ENCODE results near the gene CANT1. TPM values are rescaled to one million over a fixed set of nuclear protein-coding genes. Genes with fewer than 3 reads are reported as not detected.

The CANT1 gene
- total and polyA plus RNA-seq, 4 donors: 6.2 to 20.0 (median 16.4) TPM

DNA sequence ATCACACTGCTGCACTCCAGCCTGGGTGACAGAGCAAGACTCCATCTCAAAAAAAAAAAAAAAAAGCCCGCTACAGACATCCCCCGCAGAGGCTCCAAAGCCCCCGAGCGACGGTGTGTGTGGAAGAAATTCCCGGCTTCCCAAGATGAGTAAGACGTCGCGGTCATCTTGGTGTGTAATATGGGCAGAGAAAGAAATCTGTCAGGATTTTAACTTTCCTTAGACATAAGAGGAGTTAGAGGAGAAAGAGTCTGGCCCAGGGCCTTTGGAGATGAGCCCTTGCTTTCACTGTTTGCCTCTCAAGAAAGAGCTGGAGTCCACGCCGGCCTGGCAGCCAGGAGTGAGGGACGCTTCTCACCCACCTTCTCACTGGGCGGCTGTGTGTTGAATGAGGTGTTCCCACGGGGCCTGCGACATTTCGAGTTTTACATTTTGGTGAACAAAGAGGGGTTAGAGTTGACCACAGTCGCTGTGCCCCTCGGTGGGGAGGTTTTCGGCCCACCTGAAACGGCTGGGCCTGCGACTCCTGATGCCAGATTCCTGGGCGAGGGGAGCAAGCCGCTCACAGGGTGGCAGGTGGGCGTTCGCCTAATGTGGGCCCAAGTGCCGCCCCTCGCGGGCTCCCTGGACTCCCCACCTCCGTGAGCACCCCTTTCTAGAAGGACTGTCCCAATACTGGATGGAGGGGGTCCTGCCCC, 32.3 kb upstream of the CANT1 start (continued):
- TF ChIP-seq SP1 (IDR thresholded peaks at IDR 0.05) (no peak), JUND (IDR thresholded peaks at IDR 0.05) (no peak)

DNA sequence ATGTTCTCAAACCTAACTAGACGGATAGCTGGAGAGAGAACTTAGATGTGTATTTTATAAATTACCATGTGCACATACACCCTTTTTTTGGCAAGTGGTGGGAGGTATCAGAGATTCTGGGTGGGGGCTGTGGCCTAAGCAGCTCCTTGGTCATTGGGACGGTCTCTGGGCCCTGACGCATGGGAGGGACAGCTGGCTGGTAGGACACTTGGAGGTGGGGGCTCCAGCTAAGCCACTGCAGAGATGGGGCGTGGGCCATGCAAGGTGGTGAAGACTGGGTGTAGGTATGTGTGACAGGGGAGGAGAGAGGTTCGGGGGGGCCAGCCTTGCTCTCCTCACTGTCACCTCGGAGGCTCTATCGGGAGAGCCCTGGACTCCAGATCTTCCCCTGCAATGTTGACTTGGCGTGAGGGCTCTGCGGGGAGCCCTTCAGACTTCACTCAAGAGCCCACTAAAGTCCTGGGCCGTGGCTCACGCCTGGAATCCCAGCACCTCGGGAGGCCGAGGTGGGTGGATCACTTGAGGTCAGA, 31.5 kb upstream of the CANT1 start:
- H3K9ac ChIP-seq (ENCODE audit: low read depth in 1 of 2, low read length in 2 of 2): no peak overlapping the region
- WGBS: 82% methylated on average over 13 of the region's 13 CpGs
- no peak overlapping the region for H3K4me3 ChIP-seq (ENCODE audit: low read depth in 1 of 3, low read length in 3 of 3)
- TF ChIP-seq, protein P1, sequence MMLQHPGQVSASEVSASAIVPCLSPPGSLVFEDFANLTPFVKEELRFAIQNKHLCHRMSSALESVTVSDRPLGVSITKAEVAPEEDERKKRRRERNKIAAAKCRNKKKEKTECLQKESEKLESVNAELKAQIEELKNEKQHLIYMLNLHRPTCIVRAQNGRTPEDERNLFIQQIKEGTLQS (IDR thresholded peaks at IDR 0.05): no peak
- TF ChIP-seq FOXA2 (IDR thresholded peaks at IDR 0.05) (no peak), HNF4G (IDR thresholded peaks at IDR 0.05) (no peak)
- TF ChIP-seq, protein P2, sequence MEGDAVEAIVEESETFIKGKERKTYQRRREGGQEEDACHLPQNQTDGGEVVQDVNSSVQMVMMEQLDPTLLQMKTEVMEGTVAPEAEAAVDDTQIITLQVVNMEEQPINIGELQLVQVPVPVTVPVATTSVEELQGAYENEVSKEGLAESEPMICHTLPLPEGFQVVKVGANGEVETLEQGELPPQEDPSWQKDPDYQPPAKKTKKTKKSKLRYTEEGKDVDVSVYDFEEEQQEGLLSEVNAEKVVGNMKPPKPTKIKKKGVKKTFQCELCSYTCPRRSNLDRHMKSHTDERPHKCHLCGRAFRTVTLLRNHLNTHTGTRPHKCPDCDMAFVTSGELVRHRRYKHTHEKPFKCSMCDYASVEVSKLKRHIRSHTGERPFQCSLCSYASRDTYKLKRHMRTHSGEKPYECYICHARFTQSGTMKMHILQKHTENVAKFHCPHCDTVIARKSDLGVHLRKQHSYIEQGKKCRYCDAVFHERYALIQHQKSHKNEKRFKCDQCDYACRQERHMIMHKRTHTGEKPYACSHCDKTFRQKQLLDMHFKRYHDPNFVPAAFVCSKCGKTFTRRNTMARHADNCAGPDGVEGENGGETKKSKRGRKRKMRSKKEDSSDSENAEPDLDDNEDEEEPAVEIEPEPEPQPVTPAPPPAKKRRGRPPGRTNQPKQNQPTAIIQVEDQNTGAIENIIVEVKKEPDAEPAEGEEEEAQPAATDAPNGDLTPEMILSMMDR (IDR thresholded peaks at IDR 0.05; ENCODE audit: low read depth, low read length, missing input control): no peak
- no peak overlapping the region for H3K27ac ChIP-seq (ENCODE audit: low read depth in 1 of 2, low read length in 2 of 2)
- no peak for DNase-seq (ENCODE audit: low spot score)
- no peaks in the 10 kb centered on the region for H3K36me3 ChIP-seq (ENCODE audit: control insufficient read depth in 4 of 4, insufficient read depth in 3 of 4, low read depth in 1 of 4, low read length in 3 of 4)
- no peaks in the 10 kb centered on the region for H3K4me1 ChIP-seq (ENCODE audit: control insufficient read depth in 4 of 4, insufficient read depth in 4 of 4, low read length in 3 of 4)
- H3K9me3 ChIP-seq (ENCODE audit: control insufficient read depth in 4 of 4, low read length in 3 of 4): no peaks in the 10 kb centered on the region
- peaks cover 0 to 8% (median 1%) of the 10 kb centered on the region in 4 donors for H3K27me3 ChIP-seq (ENCODE audit: control insufficient read depth in 4 of 4, insufficient read depth in 4 of 4, low read length in 3 of 4)

DNA sequence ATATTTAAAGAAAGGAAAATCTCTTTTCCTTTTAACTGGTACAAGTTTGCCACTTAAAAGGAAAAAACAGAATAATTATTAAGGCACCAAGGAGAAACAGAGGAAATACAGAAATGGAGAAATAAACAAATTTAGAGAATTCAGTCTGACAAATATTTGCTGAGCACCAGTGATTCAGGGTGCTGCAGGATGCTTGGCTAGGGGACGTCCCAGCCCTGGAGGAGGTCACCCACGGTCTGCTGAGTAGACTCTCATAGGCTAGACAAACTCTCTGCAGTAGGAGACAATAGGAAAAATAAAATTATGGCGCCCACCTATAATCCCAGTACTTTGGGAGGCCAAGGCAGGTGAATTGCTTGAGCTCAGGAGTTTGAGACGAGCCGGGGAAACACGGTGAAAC, 30.3 kb upstream of the CANT1 start:
- TF ChIP-seq SP1 (IDR thresholded peaks at IDR 0.05) (no peak), GABPA (IDR thresholded peaks at IDR 0.05 in 1 of 2, conservative IDR thresholded peaks at IDR 0.05 in 1 of 2) (no peak), TAF1 (conservative IDR thresholded peaks at IDR 0.05) (no peak), RXRA (IDR thresholded peaks at IDR 0.05) (no peak), HNF4A (conservative IDR thresholded peaks at IDR 0.05) (no peak), FOXA2 (IDR thresholded peaks at IDR 0.05) (no peak)
- TF ChIP-seq, protein P2 (IDR thresholded peaks at IDR 0.05; ENCODE audit: low read depth, low read length, missing input control): no peak
- TF ChIP-seq, protein P1 (IDR thresholded peaks at IDR 0.05): no peak
- Histone ChIP-seq H3K4me1 (ENCODE audit: control insufficient read depth in 4 of 4, insufficient read depth in 4 of 4, low read length in 3 of 4) (no peaks in the 10 kb centered on the region), H3K4me3 (ENCODE audit: low read depth in 1 of 3, low read length in 3 of 3) (no peak overlapping the region), H3K27ac (ENCODE audit: low read depth in 1 of 2, low read length in 2 of 2) (no peak overlapping the region), H3K9me3 (ENCODE audit: control insufficient read depth in 4 of 4, low read length in 3 of 4) (no peaks in the 10 kb centered on the region), H3K27me3 (ENCODE audit: control insufficient read depth in 4 of 4, insufficient read depth in 4 of 4, low read length in 3 of 4) (peaks cover 0 to 3% (median 0%) of the 10 kb centered on the region in 4 donors), H3K9ac (ENCODE audit: low read depth in 1 of 2, low read length in 2 of 2) (no peak overlapping the region), H3K36me3 (ENCODE audit: control insufficient read depth in 4 of 4, insufficient read depth in 3 of 4, low read depth in 1 of 4, low read length in 3 of 4) (no peaks in the 10 kb centered on the region)
- DNase-seq (ENCODE audit: low spot score): no peak
- WGBS: 77% methylated on average over 6 of the region's 6 CpGs

Measured in liver (tissue), 9 donors.